SK-N-SH treated with all-trans-retinoic acid at 6 μM for 48 hours (cell line): ENCODE data around the gene EPB41L2.

Experiments used
- ARNTL ChIP-seq: fragments of 450-650 bp; formaldehyde crosslinking; IDR thresholded peaks from 2 replicates; pipeline ENCODE4 v1.5.0; 2020; ENCODE audit warnings: low read depth, mild to moderate bottlenecking, moderate library complexity, borderline replicate concordance
- OSR1 ChIP-seq: fragments of 250-450 bp; sonication (Bioruptor Pico); IDR thresholded peaks from 2 replicates; pipeline ENCODE4 v1.8.0; 2022; ENCODE audit warnings: moderate library complexity, mild to moderate bottlenecking, inconsistent platforms
- PATZ1 ChIP-seq: fragments of 250-450 bp; sonication (Bioruptor Pico); IDR thresholded peaks from 2 replicates; pipeline ENCODE4 v1.8.0; 2020; ENCODE audit warnings: mild to moderate bottlenecking, moderate library complexity, borderline replicate concordance
- PPARA ChIP-seq: fragments of 250-450 bp; sonication (Bioruptor Pico); IDR thresholded peaks from 2 replicates; pipeline ENCODE4 v1.5.0; 2020; ENCODE audit warnings: mild to moderate bottlenecking, borderline replicate concordance
- RARB ChIP-seq: fragments of 250-450 bp; sonication (Bioruptor Pico); IDR thresholded peaks from 2 replicates; pipeline ENCODE4 v1.8.0; 2021; ENCODE audit warnings: mild to moderate bottlenecking, moderate library complexity
- TCF4 ChIP-seq: fragments of 250-450 bp; sonication (Bioruptor Pico); IDR thresholded peaks from 2 replicates; pipeline ENCODE4 v1.8.0; 2021; ENCODE audit warnings: mild to moderate bottlenecking, moderate library complexity, borderline replicate concordance
- ZFP3 ChIP-seq: fragments of 250-450 bp; sonication (Bioruptor Pico); IDR thresholded peaks from 2 replicates; pipeline ENCODE4 v1.5.0; 2020; ENCODE audit warnings: mild to moderate bottlenecking, moderate library complexity
- ZNF565 ChIP-seq: fragments of 450-650 bp; formaldehyde crosslinking; conservative IDR thresholded peaks from 2 replicates; pipeline ENCODE4 v1.5.0; 2020; ENCODE audit warnings: low read depth, mild to moderate bottlenecking, moderate library complexity
- ZNF70 ChIP-seq: fragments of 450-650 bp; formaldehyde crosslinking; IDR thresholded peaks from 2 replicates; pipeline ENCODE4 v1.5.0; 2020; ENCODE audit warnings: mild to moderate bottlenecking, moderate library complexity
- ZNF8 ChIP-seq: fragments of 450-650 bp; formaldehyde crosslinking; IDR thresholded peaks from 2 replicates; pipeline ENCODE4 v1.5.0; 2020; ENCODE audit warnings: mild to moderate bottlenecking, moderate library complexity
- TF ChIP-seq, protein P1 (sequence below): fragments of 250-450 bp; sonication (Bioruptor Pico); IDR thresholded peaks from 2 replicates; pipeline ENCODE4 v1.5.1; 2020; ENCODE audit warnings: low read depth, mild to moderate bottlenecking, moderate library complexity
- TF ChIP-seq, protein P2 (sequence below): fragments of 250-450 bp; sonication (Bioruptor Pico); IDR thresholded peaks from 2 replicates; pipeline ENCODE4 v1.5.1; 2021; ENCODE audit warnings: mild to moderate bottlenecking, moderate library complexity

- TF ChIP-seq PATZ1 (CRISPR knock-in tag) (no peak), ARNTL (CRISPR knock-in tag) (no peak), ZFP3 (no peak), ZNF8 (no peak), RARB (CRISPR knock-in tag) (no peak), ZNF565 (CRISPR knock-in tag) (no peak), PPARA (CRISPR knock-in tag) (no peak), OSR1 (CRISPR knock-in tag) (no peak), TCF4 (CRISPR knock-in tag) (no peak), ZNF70 (CRISPR knock-in tag) (no peak)
- TF ChIP-seq, protein P1, sequence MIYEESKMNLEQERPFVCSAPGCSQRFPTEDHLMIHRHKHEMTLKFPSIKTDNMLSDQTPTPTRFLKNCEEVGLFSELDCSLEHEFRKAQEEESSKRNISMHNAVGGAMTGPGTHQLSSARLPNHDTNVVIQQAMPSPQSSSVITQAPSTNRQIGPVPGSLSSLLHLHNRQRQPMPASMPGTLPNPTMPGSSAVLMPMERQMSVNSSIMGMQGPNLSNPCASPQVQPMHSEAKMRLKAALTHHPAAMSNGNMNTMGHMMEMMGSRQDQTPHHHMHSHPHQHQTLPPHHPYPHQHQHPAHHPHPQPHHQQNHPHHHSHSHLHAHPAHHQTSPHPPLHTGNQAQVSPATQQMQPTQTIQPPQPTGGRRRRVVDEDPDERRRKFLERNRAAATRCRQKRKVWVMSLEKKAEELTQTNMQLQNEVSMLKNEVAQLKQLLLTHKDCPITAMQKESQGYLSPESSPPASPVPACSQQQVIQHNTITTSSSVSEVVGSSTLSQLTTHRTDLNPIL: no peak
- TF ChIP-seq, protein P2, sequence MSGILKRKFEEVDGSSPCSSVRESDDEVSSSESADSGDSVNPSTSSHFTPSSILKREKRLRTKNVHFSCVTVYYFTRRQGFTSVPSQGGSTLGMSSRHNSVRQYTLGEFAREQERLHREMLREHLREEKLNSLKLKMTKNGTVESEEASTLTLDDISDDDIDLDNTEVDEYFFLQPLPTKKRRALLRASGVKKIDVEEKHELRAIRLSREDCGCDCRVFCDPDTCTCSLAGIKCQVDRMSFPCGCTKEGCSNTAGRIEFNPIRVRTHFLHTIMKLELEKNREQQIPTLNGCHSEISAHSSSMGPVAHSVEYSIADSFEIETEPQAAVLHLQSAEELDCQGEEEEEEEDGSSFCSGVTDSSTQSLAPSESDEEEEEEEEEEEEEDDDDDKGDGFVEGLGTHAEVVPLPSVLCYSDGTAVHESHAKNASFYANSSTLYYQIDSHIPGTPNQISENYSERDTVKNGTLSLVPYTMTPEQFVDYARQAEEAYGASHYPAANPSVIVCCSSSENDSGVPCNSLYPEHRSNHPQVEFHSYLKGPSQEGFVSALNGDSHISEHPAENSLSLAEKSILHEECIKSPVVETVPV (CRISPR knock-in tag): no peak
Measured at GRCh38 chr6:130853555-130854183, 209.4 kb downstream of the EPB41L2 start.
